RPMI8226 (cell line): ENCODE data around the gene STK38L.

Experiments
- DNase-seq: peaks from one replicate; pipeline ENCODE4 v3.0.0-alpha.2; 2015

STK38L gene

DNA sequence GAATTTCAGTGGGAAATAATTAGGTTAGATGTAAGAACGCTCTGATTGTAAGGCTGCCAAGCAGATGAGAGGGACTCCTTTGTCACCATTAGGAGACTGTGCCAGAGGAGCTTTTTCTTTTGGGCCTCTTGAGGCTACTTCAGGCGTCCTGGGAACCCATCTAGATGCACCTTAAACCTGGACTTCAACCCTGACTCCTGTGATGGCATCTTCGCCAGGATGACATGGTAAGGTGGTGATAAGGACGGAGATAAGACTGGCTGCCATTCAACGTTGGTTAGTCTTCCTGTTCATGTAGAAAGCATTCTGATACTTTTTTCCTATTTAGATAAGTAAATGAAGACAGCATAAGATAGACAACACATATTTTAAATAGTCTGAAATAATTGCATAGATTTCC is 36.3 kb downstream of the STK38L start:
- no peak for DNase-seq

DNA sequence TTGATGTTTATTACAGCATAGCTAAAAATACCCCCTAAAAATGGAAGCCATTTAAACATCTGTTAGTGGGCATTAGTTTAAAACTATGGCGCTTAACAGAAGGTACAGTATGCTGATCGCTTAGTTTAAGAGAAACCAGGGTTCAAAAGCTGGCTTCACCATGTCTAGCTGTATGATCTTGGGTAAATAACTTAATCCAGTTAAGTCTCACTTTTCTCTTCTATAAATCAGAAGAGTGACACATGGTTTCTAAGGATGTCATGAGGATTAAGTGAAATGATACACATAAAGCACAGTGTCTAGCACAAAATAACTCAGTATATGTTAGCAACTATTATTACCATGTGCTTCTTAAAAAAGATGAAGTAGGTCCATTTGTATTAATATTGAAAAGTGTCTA is 38.7 kb downstream of the STK38L start:
- no peak for DNase-seq

DNA sequence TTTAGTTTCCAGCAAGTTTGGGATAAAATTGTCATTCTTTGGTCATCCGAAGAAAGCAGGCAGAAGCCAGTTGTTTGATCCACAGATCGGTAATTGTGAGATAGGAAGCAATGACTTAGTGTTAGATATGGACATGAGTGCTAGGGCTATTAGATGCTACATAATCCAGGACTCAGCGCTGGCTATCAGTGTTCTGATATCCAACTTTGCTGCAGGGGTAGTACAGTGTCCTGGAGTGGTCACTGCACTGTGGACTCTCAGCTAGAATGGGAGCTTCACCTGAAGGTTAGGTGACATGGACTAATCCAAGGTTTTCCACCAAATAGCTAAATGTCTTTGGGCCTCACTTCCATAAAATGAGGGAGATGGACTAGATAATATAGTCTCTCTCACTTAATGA is 39.9 kb downstream of the STK38L start:
- no peak for DNase-seq

DNA sequence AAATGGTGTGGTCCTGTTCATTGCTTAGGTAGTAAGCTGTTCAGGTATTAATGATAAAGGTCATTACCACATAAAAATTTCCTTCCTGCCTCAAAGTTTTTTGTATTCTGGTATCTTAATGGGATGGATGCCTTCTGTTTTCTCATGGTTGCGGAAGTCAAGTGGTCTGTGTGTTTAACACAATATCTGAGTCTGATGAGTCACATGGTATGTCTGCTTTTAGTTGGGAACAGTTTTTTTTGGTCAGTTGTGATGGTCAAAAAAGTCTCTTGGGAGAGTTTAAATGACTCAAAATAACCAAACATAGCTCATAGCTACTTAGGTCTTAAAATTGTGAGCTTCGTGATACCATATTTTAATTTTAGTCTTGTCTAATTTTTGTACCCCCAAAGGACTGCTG is 40.7 kb downstream of the STK38L start:
- no peak for DNase-seq

DNA sequence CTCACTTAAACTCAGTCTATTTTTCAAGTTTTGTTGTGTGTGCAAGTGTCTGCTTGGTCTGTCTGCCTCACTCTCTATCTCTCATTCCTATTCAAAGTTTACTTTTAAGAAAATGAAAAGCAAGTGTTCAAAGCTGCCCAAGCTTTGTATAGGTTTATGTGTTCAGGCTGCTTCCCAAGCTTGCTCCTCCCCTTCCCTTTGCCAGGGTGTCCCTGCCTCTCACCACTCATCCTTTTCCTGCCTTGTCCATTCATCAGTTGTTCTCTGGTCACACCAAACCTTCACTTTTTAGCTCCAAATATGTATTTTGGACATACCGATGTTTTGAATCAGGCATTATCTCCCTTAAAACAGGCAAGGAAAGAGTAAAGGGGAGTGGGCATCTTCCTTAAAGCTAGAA is 41.3 kb downstream of the STK38L start:
- DNase-seq, result no peak

DNA sequence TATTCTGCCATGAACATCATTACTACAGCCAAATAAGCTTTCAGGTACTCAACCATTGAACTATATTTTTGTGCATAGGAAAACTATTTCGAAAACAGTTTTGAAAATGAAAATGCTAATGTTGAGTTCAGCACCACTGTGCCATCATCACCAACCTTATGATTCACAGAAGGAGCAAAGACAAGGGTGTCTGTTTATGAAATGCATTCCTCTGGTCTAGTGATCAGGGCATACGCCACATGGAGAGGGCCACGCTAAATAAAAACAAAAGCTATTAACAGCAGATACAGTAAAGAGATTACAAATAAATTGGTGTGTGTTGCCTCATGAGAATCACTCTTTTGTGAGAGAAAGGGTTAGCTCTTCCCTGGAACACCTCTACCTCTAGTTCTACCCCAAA is 45.3 kb downstream of the STK38L start:
- DNase-seq, result no peak

DNA sequence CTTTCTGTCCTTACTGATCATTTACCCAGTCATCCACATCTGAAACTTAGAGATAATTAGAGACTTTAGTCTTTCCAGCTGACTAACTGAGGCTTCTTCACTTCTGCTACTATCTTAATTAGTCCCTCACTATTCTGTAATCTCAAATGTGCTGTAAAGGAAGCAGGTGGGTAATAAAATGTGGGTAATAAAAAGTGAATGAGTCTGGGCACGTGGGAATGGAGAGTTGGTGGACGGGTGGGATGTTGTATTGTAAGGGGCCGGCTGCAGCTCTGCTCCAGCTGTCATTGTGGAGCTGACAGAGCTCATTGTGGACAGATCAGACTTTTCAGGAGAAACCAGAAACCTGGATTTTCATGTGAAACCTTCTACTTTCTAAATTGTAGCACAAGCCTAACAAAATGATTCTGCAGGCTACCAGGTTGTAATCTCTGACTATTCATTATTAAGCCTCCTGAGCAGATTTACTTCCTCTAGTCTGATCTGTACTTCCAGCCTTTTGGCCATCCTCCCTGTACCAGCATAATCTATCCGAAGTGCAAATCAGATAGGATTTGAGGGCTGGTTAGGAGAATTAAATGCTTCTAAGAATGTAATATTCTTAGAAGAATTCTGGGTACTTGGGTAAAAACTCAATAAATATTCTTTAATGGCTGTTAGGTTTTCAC is 46.5 kb downstream of the STK38L start:
- no peak for DNase-seq

DNA sequence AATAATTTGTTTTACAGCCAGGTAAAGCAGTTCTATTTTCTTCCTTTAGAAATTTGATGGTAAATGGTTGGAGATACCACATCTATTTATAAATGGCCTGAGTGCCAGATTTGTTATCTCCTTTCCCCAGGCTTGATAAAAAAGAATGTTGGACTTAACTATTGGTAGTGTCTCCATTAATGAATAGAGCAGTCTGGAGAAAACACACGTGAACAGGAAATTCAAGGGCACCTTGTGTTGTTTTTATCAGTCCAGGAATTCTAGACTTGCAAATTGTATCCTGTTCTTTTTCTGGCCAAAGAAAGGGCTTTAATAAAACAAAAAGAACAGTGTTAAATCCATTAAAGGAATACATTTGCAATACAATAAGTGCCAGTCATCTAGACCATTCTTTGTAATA is 47.8 kb downstream of the STK38L start:
- DNase-seq, result no peak

DNA sequence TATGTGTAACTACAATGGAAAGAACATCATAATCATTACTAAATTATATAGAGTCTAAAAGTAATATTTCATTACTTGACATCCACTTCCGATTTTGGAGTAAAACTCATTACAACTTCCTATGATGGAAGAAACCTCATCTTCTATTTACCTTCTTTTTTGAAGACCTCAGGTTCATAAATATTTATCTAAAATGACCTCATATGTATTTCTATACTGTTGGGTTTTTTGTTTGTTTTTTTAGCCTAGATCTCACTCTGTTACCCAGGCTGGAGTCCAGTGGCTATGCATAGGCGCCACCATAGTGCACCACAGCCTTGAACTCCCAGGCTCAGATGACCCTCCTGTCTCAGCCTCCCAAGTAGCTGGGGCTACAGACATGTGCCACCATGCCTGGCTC is 48.6 kb downstream of the STK38L start:
- no peak for DNase-seq

DNA sequence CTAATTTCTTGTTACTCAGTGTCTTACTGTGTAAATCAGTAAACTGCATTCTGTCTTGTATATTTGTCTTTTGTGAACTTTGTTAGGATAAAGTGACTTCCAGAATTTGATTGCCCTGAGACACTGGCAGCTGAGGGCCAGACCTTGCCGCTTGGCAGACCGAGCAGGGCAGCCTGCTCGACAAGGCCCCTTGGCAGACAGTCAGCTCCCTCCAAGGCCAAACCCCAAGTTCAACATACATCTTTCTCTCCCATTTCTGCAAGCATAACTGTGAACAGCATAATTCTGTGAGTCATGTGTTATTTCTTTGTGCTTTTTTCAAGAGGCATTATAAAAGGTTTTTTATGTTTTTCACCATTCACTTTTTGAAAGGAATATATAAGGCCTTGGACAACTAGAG is 49.4 kb downstream of the STK38L start:
- DNase-seq, result no peak

DNA sequence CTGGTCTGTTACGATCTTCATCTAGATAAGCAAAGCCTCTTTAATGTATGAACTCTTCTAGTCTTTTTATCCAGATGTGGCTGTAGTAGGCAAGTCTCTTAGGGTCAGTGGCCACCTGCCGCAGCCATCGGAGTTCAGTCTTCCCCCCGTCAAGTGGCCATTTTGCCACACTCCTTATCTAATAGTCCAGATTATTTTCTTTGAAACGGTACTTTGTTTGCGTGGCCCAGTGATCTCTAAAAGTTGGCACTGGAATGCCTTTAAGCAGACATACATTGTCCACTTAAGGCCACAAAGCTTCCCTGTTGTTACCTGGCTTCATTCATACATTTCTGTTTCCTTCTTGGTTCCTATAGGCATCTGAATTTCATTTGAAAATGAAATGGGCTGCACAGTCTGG is 52.6 kb downstream of the STK38L start:
- no peak for DNase-seq

DNA sequence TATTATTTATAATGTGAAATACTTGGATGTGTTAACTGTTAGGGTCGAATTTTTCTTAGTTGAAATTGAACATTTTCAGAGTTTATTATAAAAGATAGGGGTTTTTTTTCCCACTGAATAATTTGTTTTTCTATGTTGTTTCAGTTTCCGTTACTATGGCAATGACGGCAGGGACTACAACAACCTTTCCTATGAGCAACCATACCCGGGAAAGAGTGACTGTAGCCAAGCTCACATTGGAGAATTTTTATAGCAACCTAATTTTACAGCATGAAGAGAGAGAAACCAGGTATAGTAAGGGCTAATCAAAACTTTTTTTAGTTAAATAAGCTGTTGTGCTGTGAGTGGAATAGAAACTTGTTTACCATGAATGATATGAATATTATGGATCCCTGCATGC is 53.5 kb downstream of the STK38L start:
- DNase-seq, result no peak

DNA sequence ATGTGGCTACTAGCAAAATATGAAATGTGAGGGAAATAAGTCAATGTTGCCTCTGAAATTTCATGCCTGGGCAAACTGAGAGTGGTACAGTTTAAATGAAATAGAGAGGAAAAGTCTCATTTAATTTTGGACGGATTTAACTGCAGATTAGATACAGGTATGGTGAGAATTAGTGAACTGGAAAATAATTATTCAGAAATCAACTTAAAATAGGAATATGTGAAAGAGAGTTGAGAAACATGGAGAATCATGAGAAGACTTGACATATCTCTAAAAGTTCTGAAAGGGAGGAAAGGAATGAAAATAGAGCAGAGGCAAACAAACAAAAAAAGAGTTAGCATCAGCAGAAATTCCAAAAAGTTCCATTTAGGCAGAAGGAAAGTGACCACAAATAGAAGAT is 55.0 kb downstream of the STK38L start:
- no peak for DNase-seq

DNA sequence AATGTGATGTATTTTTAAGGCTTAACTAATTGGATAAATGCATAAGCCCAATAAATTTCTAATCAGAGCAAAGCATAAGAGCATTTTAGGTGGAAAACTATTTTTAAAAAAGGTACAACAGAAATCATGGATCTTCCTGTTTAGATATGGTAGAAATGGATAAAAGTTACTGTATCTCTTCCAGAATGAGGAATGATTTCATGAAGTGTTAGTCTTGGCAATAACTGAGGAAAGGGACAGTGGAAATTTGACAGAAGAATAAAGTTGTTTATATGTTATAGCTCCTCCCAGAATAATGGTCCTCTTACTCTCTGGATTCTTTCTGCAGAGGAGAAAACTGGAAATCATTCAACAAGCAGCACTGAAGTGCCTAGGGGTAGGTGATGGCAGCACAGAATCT is 56.1 kb downstream of the STK38L start:
- no peak for DNase-seq

DNA sequence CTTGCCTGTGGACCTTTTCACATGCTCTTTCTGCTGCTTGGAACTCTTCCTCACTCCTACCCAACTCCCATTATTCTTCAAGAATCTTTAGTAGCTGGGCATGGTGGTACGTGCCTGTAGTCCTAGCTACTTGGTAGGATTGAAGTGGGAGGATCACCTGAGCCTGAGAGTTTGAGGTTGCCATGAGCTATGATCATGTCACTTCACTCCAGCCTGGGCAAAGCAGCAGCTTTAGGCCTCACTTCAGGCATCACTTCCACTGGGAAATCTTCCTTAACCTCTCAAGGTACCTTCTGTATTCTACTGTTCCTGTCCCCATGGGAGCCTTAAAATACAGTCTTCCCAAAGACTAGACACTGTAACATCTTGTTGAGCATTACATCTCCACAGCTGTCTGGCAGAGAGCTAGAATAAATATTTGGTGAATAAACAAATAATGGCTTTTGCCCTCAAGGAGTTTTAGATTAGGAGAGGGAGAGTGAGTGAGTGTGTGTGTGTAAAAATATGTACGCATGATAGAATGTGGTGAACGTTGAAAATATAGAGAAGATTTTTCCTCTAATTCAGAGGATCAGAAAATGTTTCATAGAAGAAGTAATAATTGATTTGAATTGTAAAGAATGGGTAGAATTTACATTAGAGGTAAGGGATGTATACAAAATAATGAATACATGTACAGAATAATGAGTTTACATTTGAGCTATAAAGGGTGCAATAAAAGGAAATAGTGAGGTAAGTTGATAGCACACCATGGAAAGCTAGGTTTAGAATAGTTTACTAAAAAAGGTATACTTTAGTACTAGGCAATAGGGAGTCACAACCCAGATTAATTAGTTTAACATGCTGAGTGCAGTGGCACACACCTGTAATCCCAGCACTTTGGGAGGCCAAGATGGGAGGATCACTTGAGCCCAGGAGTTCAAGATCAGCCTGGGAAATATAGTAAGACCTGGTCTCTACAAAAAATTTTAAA is 59.3 kb downstream of the STK38L start:
- no peak for DNase-seq

DNA sequence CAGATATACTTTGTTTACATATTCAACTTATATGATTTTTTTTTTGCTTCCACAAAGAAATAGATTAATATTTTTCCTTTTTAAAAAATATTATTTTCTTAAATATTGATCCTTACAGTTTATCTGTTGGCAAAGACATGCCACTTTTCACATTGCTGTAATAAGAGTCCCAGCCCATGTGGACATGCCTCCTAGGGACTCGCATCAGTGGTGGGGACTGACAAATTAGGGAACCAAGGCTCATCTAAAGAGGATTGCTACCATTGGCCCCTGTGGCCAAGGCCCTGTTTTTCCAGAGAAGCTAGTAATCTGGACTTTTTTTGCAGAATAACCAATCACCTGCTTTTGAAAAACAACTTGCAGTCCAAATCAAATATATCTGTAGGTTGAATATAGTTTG is 60.8 kb downstream of the STK38L start:
- DNase-seq, result peak; percentile 6

DNA sequence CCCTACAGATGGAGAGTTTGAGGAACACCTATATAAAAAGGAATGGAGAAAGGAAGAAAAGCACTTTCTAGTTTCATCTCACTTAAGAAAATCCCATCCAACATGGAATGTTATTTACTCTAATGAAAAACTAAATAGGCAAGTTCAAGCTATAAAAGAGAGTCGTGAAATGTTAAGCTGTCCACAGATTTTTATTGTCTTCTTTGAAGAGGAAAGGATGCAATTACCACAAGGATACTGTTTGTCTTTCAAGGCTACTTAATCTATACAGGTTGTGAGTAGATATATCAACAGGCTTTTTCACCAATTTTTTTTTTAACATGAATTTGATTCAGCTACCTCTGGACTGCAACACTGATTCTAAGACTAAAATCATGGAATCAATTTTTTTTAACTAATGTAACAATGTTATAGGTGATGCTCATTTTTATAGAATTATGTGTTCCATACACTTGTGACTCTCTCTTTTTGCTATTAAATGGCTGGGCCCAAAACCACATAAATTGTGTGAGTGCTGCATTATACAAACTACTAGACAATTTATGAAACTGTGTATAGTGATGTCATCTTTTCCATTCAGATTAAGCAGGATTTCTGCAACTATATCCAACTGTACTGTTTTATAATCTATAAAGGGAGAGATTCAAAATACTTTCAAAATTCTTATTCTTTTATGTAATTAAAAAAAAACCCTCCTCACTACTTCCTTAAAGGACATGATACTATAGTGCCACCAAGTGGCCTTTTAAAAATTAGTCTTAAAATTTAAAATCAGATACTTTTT is 61.8 kb downstream of the STK38L start:
- peak; percentile 37 for DNase-seq

DNA sequence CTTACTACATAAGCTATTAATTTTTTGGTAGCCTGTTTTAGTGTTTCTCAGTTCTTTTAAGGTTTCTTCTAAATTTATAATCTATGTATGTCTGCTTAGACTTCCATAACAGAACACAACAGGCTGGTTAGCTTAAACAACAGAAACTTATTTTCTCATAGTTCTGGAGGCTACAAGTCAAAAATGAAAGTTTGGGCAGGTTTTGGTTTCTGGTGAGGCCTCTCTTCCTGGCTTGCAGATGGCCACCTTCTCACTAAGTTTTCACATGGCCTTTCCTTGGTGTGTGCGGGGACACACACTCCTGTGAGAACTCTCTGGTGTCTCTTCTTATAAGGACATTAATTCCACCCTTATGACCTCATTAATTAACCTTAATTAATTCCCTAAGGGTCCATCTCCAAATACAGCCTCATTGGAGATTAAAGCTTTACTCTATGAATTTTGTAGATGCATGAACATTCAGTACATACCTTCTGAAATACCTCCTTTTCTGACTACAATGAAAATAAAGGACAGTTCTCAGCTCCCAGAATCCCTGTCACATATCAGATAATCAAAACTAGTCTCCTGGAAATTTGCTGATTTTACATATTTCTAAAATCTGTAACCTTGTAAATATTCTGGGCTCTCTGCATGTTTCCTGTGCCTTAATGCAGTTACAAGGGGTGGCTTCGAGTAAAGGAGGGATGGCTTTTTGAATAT is 65.4 kb downstream of the STK38L start:
- peak; percentile 20 for DNase-seq

DNA sequence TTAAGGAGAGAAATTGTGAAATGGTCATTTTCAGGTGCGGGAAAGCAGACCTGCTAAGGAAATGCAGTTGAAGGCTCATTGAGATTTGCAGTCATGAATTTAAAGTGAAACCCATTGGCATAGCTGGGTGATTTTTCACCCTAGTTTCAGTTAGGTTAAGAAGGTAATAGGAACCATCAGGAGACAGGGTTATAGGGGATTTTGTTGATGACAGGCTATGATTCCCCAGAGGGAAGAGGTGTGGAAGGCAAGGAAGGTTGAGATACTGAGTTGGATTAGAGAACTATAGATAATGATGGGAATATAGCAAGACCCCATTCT is 65.9 kb downstream of the STK38L start:
- DNase-seq, result no peak

DNA sequence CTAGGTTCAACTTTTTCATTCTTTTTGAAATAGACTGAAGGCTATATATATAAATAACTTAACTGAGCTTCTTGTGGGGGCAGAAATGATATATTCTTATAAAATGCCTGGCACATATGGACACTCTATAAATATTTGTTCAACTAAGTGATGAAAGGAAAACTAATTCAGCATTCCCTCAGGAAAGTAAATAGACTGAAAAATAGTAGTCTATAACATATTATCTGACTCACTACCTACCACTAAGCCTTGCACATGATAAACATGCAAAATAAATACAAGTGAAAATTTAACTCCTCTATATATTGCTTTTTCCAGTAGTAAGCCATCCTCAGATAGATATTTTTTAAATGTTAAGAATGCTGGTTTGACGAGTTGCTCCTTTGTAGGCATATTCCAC is 72.9 kb downstream of the STK38L start:
- no peak for DNase-seq

DNA sequence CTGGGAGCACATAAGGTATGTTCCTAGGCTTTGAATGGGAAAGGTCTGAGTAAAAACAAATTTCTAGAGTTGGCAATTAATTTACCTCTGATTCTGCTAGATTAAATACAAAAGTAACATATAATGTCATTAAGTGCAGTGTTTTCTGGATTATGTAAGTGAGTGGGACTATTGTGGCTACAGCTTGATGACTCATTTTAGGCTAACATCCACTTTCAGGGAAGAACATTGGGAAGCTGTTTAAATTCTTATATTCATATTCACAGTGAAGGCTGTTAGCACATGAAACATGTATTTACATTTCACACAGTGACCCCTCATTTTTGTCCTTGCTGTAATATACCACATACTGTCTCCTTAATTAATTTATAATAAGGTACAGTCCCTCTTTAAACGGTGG is 75.3 kb downstream of the STK38L start:
- no peak for DNase-seq

DNA sequence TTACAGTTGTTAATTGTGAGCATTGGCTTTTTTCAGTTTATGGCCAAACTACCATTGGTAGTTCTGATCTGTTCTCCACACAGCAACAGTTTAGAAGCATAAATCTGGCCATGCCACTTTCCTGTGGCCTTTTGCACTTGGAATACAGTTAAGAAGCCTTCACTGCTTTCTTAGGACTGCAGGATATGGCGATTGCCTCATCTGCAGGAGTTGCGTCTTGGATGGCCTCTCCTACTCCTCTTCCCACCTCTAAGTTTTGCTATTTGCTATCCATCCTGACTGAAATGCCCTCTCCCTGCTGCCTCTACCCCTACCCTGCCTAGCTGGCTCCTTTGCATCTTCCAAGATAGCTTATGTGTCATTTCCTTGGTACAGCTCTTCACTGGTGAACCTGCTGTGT is 75.8 kb downstream of the STK38L start:
- DNase-seq, result no peak

DNA sequence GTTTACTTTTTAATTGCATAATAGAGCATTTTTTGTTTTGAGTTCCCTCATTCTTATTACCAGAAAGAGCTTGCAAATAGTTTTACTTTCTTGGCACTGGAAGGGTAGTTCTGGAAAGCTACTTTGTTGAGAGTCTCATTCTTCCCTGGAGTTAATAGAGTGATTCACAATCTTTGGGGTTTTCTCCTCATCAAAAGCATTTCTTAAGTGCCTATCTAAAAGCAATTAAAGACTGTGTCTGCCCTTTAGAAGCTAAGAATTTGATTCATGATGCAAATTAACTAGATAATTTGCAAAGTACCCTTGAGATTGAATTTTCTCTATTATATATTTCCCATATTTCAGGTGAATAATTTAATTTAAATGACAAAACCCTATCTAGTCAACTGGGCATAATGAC is 80.4 kb downstream of the STK38L start:
- no peak for DNase-seq
